ENCODE data around the gene HLA-DPB1.
"Not testable (repeated sequence)": the region's sequence is repeated elsewhere in the genome, so short reads cannot be mapped to it uniquely, and the experiment has no call there.

HLA-DPB1 gene

GRCh38 chr6:33071569-33071968, 4.2 kb upstream of the HLA-DPB1 start:
- no peak for DNase-seq (ENCODE audit: low read depth in 2 of 2)

- DNase-seq (ENCODE audit: low read depth in 2 of 2): no peak
These were observed 3.2 kb upstream of the HLA-DPB1 start for GRCh38 chr6:33072508-33073100.

- DNase-seq (ENCODE audit: low read depth in 2 of 2): no peak
These were observed 2.3 kb upstream of the HLA-DPB1 start, which contains the start of gene HLA-DPA1 for GRCh38 chr6:33073431-33073871. HLA-DPA1 (minus strand) TSS chr6:33073649.

- no peak for DNase-seq (ENCODE audit: low read depth in 2 of 2)
These were observed 602 bp upstream of the HLA-DPB1 start for GRCh38 chr6:33075208-33075567.

GRCh38 chr6:33076406-33076934, 680 bp downstream of the HLA-DPB1 start:
- DNase-seq (ENCODE audit: low read depth in 2 of 2): no peak

- DNase-seq (ENCODE audit: low read depth in 2 of 2): no peak
These were observed 2.1 kb downstream of the HLA-DPB1 start for GRCh38 chr6:33077908-33078307.

- no peak for DNase-seq (ENCODE audit: low read depth in 2 of 2)
These were observed 2.7 kb downstream of the HLA-DPB1 start for GRCh38 chr6:33078442-33078841.

GRCh38 chr6:33078919-33079521, 3.2 kb downstream of the HLA-DPB1 start:
- no peak for DNase-seq (ENCODE audit: low read depth in 2 of 2)

- no peak for DNase-seq (ENCODE audit: low read depth in 2 of 2)
These were observed 3.8 kb downstream of the HLA-DPB1 start for GRCh38 chr6:33079580-33079979.

GRCh38 chr6:33080127-33081089, 4.6 kb downstream of the HLA-DPB1 start:
- DNase-seq (ENCODE audit: low read depth in 2 of 2): no peak

GRCh38 chr6:33081098-33081824, 5.5 kb downstream of the HLA-DPB1 start:
- DNase-seq (ENCODE audit: low read depth in 2 of 2): no peak

GRCh38 chr6:33082702-33083101, 6.9 kb downstream of the HLA-DPB1 start:
- DNase-seq (ENCODE audit: low read depth in 2 of 2): no peak

- DNase-seq (ENCODE audit: low read depth in 2 of 2): no peak
These were observed 9.8 kb downstream of the HLA-DPB1 start for GRCh38 chr6:33085627-33086026.

- no peak for DNase-seq (ENCODE audit: low read depth in 2 of 2)
These were observed 12.6 kb downstream of the HLA-DPB1 start for GRCh38 chr6:33088258-33088930.

GRCh38 chr6:33088931-33089620, 13.3 kb downstream of the HLA-DPB1 start:
- DNase-seq (ENCODE audit: low read depth in 2 of 2): no peak

- peak in 1 of 2 donors; percentile 37 for DNase-seq (ENCODE audit: low read depth in 2 of 2)
These were observed 16.2 kb downstream of the HLA-DPB1 start for GRCh38 chr6:33091957-33092356.

GRCh38 chr6:33092385-33092784, 16.6 kb downstream of the HLA-DPB1 start:
- no peak for DNase-seq (ENCODE audit: low read depth in 2 of 2)

GRCh38 chr6:33093855-33094254, 18.1 kb downstream of the HLA-DPB1 start:
- DNase-seq (ENCODE audit: low read depth in 2 of 2): no peak

- DNase-seq (ENCODE audit: low read depth in 2 of 2): no peak
These were observed 19.9 kb downstream of the HLA-DPB1 start for GRCh38 chr6:33095681-33096080.

GRCh38 chr6:33101121-33101737, 25.4 kb downstream of the HLA-DPB1 start:
- DNase-seq (ENCODE audit: low read depth in 2 of 2): not testable (repeated sequence)
